HG03457 (cell line): Measurements from ENCODE around the gene SLC16A5.
A peak's percentile ranks its signal among the peaks of the same experiment; 100 is the strongest.
"Not testable (repeated sequence)": the region's sequence is repeated elsewhere in the genome, so short reads cannot be mapped to it uniquely, and the experiment has no call there.

Experiments used
- ATAC-seq: cut with Tn5 transposase; IDR thresholded peaks from one replicate; pipeline ENCODE4 v1.9.1; 2021; ENCODE audit warnings: moderate number of reproducible peaks; ENCODE audit not compliant: unreplicated experiment

The SLC16A5 gene

DNA sequence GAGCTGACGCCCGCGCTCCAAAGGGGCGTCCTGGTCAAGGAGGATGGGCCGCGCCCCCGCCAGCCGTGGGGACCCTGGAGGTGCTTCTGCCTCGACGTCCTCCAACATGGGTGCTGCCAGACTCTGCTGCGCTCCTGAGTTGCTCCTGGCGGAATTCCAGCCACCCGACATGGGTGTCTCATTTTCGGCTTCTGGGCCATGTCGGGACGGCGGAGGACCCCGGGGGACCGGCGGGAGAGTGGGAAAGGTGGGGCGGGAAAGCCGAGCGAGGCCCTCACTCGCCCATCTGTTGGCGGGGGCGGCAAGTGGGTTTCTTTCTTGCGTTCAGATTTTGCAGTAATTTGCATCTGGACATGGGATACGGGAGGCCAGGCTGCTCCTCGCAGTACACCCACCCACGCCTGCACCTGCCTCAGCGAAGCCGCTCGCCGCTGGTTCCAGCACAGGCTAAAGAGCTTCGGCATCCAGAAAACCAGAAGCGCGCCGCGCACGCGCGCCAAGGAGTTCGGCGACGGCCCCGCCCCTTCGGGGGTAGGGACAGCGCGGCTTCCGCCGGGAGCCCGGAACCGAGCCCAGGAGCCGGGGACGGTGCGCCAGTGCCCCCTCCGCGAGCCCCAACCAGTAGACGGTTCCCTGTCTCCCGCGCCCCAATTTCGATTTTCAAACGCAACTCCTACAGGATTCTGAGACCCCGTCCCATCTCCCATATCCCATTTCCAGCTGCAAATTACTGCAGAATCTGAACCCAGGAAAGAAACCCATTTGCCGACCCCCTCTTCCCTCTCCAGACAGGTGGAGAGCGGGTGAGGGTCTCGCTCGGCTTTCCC is 21.9 kb downstream of the SLC16A5 start, which contains the start of gene ARMC7:
Gene ARMC7, plus strand, starts transcription at position 563 of the 827 bp plus-strand sequence. CDS start 320 bp downstream, outside the sequence.
- ATAC-seq = no peak

DNA sequence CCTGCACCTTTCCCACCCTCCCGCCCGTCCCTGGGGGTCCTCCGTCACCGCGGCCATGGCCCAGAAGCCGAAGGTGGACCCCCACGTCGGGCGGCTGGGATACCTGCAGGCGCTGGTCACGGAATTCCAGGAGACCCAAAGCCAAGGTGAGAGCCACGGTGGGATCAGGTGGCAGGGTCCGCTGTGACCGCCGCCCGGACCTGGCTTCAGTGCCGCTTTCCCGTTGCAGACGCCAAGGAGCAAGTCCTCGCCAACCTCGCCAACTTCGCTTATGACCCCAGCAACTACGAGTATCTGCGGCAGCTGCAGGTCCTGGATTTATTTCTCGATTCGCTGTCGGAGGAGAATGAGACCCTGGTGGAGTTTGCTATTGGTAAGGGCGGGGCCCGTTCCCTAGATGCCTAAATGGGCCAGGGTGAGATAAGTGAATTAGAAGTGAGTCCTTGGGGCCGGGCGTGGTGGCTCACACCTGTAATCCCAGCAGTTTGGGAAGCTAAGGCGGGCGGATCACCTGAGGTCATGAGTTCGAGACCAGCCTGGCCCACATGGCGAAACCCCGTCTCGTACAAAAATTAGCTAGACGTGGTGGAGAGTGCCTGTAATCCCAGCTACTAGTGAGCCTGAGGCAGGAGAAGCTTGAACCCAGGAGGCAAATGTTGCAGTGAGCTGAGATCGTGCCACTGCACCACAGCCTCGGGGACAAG is 22.6 kb downstream of the SLC16A5 start:
- ATAC-seq = no peak

DNA sequence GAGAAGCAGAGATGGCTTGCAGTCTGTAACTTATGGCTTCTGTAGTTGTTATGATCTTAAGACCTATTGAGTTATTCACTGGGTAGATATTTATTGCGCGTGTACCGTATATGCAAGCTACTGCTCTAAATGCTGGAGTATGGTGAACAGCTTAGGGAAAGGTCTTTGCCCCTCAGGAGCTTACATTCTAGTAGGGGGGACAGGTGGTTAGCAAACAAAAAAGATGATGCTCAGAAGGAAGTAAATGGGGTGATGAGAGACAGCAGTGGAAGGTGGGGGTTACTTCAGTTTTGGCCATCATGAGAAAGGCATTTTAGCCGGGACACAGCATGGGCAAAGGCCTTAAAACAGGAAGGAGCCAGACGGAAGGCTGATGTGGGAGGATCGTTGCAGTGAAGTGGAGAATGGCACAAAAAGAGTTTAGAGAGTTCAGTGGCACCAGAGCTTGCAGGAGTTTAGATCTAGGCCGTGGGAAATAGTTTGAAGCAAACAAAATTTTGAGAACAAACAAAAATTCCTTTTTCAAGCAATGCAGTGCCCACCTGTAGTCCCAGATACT is 24.1 kb downstream of the SLC16A5 start:
- no peak for ATAC-seq

DNA sequence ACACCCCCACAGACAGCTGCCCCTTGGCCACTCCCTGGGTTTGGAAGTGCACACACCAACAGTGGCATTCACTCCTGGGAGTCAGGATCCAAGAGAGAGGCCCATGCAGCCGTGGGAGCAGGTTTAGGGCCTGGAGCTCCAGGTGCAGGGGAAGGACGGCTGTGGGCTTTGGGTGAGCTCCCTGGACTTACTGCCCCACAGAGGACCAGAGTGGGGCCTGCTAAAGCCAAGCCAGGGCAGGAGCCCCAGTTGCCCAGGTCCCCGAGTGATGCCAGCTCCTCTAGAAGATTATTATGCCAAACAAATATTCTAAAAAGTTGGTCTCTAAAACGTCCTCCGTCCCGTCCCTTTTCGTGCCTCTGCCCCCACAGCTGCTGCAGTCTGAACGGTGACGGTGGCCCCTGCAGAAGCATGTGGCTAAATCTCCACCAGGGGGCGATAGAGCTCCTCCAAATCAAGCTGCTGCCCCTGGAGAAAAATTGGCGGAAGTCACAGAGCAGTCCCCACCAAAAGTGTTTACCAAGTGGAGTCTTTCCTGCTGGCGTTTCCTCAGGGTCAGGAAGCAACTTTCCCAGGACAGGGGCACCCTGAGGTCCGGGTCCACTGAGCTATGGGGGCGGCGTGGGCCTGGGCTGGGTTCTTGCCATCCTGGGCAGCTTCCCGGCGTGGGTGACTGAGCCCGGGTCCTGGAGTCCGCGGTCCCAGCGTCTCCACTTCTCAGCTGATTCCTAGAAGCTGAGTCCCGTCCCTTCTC is 26.2 kb downstream of the SLC16A5 start:
- peak; percentile 53 for ATAC-seq

DNA sequence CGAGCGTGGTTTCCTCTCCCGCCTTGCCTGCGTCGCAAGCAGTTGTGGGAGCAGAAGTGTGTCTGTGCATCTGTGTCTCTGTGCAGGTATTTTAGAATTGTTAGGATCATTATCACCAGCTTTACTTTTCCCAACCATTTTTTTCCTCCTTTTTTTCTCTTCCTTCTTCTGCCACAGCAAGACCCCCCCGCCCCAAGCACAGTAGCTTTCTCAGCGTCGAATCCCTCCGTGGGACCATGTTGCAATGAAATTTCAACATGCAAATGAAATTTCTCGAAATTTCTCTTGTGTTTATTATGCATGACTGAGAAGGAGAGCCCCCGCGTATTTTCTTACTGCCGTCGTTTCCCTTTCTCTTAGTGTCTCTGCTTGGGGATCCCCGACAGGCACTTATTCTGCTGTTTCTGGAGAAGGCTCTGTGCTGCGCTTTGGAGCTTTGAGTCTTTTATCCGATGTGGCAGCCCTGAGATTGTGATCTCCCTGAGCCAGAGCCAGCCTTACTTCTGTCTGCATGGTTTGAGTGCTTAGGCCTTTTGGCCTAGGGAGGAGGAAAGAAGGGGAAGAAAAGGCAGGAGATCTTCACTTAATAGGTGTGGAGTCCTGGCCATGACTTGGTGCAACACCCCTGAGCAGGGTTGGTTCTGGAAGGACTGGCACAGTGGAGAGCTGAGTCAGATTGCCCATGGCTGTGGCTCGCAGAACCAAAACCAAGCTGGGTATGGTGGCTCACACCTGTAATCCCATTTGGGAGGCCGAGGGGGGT is 27.0 kb downstream of the SLC16A5 start:
- no peak for ATAC-seq

DNA sequence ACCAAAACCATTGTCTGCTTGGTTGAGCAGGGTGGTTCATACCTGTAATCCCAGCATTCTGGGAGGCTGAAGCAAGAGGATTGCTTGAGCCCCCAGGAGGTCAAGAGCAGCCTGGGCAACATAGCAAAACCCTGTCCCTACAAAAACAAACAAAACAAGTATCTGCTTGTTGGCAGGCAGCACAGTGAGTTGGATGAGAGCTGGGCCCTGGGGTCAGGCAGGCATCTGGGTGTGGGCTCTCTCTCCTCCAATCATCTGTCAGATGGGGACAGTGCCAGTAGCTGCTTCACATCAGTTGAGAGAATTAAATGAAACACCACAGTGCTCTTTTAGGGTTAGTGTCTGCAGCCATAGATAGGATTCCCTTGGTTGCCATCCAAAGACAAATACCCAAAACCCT is 27.8 kb downstream of the SLC16A5 start:
- ATAC-seq = no peak

DNA sequence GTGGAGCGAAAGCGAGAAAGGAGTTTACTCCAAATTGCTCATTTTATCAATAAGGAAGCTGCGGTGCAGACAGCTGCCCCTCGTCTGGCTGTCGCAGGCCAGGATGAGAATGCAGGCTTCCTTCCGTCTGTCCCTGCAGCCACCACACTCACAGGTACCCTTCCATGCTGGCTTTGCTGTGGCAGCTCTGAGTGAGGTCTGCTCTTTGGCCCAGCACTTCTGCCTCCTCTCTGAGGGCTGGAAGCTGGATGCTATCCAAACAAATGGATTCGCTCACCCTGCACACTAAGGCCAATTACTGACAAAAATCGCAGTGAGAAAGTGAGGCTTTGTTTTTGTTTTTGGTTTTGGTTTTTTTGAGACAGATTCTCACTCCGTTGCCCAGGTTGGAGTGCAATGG is 29.0 kb downstream of the SLC16A5 start:
- no peak for ATAC-seq

DNA sequence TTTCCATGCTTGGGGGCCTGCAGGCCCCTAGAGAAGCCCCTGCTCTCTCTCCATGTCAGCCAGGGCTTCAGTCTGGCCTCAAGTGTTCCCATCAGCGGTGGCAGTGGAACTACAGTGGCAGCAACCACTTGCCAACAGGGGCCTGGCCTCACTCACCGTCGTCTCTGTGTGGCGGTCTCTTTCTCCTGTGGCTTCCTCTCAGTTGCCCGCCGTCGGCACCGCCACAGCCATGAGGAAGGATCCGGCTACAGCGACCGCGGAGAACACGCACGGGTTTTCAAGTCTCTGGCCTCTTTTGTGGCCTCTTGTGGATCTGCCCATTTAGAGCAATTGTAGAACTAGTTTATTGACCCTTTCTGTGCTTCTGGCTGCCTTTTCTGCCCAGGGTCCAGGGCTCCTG is 30.6 kb downstream of the SLC16A5 start:
- ATAC-seq = no peak

DNA sequence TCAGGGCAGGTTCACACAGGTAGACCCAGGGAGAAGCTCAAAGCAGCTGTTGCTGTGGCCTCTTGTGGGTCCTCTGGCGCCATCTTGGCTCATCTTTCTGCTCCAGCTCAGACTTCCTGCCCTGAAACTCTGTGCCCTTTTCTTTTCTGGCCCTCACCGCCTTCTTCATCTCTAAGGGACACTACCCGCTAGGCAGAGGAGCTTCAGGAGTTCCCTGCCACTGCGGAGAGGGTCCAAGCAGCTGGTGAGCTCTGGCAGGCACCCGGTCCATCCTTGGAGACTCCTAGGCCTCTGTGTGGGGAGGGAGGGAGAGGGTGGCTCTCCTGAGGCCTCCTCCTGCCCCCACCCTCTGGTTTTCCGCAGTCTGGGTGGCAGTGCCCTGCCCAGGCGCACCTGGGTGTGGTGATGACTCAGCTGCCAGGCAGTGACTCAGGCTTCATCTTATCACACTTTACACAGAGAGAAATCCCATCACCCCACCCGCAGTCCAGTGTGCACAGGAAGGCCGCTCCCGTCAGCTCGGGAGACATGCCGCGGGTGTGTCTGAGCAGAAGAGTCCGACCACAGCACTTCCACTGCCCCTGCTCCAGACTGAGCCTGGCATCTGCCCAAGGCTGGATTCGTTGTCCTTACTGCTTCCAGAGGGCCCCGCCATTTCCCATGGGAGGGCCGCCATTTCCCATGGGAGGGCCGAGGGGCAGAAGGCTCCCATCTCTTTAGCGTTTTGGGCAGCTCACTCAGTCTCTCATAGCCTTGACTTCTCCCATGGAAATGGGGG is 36.5 kb downstream of the SLC16A5 start:
- ATAC-seq = no peak

DNA sequence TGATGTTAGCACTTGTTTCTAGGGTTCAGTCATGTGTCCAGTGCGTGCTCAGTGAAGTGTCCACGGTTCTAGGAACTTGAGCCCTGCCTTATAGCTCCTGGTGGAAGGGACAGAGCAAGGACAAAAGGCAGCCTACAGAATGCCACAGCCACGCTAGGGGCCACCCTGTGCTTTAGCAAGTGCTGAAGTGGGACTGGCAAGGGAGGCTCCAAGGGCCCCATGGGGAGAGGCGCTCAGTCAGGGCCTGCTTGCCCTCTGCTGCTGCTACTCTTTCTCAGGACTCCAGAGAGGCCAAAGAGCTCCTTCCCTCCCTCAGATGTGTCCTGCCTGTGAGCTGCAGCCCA is 37.0 kb downstream of the SLC16A5 start:
- no peak for ATAC-seq

DNA sequence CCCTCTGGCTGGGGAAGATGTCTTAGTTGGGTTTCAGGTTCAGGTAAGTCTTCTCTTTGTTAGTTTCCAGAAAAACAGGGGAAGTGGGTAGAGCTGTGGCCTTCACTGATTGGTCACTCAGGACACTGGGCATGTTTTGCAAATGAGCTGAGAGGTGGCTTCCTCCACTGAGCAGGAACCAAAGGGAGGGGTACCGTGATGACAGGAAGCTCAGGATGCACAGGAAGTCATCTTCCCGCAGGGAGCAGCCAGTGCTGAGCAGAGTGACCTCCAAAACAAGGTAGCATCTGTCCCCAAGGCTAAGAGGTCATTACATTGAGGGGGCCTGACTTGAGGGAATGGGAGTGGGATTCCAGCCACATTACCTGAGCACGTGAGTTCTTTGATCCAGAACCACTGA is 38.2 kb downstream of the SLC16A5 start:
- no peak for ATAC-seq

DNA sequence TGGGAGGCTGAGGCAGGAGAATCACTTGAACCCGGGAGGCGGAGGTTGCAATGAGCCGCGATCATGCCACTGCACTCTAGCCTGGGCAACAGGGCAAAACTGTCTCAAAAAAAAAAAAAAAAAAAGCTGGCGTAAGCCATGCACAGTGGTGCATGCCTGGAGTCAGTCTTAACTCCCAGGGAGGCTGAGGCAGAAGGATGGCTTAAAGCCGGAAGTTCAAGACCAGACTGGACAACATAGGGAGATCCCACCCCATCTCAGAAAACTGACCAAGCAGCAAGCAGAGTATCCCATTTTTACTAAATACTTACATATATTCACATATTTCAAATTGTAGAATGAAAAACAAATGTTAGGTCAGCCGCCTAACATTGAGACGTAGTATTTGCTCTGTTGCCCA is 39.2 kb downstream of the SLC16A5 start:
- no peak for ATAC-seq

DNA sequence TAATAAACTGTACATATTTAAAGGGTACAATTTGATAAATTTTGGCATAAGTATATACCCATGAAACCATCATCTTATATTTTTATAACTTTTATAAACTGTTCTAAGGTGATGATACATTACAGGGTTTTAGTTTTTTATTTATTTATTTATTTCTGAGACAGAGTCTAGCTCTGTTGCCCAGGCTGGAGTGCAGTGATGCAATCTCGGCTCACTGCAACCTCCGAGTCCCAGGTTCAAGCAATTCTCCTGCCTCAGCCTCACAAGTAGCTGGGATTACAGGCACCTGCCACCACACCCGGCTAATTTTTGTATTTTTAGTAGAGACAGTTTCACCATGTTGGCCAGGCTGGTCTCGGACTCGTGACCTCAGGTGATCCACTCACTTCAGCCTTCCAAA is 40.2 kb downstream of the SLC16A5 start:
- not testable (repeated sequence) for ATAC-seq

DNA sequence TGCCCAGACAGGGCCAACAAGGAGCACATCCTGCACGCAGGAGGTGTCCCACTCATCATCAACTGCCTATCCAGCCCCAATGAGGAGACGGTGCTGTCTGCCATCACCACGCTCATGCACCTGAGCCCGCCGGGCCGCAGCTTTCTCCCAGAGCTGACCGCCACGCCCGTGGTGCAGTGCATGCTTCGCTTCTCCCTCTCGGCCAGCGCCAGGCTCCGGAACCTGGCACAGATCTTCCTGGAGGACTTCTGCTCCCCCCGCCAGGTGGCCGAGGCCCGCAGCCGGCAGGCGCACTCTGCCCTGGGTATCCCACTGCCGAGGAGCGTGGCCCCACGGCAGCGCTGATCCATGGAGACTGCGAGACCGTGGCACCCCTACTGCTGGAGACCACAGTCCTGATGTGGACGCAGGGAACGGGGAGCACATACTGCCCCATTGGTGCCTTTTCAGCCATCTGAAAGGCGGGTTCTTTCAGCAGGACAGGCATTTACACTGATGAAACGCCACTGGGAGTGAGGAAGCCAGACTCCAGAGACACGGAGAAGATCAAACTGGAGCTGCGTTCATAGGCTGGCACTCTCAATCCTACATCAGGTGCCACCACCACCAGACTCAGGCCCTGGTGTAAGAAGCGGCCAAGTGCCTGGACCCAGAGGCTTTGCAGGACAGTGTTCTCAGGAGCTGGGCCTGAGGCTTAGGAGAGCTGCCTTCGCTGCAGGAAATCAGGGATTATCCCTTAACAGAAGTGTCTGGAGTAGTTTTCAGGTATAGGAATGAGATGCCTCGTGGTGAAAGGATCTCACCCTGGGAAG is 41.1 kb downstream of the SLC16A5 start:
- no peak for ATAC-seq

DNA sequence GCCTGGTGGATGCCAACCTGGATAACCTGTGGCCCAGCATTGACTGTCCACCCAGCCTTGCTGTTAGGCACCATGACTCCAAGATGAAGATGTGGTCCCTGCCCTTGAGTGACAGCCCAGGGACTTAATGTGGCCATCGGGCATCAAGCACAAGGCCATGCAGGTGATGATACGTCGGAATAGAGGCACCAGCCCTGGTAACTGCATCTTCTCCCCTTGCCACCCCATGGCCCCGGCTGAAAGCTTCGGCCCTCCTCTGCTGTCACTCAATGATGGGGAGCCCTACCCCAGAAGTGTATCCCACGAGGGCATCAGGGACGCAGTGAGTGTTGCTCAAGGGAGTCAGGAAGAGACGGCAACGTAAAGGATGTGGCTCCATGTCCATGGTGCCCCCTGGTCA is 41.8 kb downstream of the SLC16A5 start:
- no peak for ATAC-seq

DNA sequence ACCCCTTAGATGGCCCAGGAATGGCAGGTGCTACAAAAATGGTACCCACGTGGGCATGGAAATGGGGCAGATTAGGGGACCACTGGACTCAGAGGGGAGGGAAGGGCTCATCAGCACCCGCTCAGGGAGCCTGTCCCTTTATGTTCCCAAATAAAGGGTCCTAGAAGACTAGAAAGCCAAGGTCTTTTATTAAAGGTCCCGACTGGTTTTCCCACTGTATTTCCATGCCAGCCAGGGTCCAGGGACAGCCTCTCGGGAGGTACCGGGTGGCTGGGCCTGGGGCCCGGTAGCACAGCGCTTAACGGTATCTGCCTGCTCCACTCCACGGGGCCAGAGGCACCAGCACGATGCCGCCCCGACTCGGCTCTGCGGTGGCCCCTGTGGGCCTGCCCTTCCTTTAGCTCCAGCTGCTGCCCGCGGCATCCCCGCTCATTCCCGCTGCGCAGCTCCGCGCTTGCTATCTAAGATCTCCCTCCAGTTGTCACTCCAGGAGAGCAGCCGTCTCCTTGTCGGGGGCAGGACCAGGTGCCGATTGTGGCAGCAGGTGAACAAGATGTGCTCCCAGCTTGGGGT is 42.4 kb downstream of the SLC16A5 start:
- no peak for ATAC-seq

DNA sequence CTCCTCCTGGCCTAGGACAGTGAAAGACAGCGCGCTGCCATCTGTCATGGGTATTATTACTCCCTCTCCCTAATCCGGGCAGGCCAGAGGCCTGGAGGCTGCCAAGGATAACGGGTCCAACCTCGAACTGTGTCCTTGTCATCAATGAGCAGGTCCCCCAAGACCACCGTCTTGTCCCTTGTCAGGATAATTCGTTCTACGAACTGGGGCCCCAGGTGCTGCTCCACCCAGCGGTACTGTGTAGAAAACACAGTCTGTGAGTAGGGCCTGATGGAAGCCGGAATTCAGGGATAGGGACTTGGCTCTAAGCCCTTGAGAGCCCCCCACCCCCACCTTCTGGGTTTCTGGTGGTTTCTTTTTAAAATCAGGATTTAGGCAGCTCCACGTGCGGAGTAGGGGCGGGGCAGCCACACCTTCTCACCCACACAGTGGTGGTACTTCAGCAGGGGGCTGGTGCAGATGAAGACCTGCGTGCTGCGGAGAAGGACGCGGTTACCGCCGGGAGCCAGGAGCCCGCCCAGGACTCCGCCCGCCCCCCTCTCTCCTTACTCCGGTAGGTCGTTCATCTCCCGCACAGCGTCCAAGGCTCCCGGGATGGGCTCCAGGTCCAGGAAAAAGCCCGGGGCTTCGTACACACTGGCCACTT is 43.0 kb downstream of the SLC16A5 start:
- ATAC-seq = no peak
